Measurements from ENCODE around the gene UGT3A1. TPM values are rescaled to one million over a fixed set of nuclear protein-coding genes. Genes with fewer than 3 reads are reported as not detected.
"Not testable (repeated sequence)": the region's sequence is repeated elsewhere in the genome, so short reads cannot be mapped to it uniquely, and the experiment has no call there.

The UGT3A1 gene
- not detected for total RNA-seq

GRCh38 chr5:35990941-35991611, at the start of gene UGT3A1:
TSS of gene UGT3A1 (minus strand) at chr5:35991390. CDS start at chr5:35991240, 150 bp downstream.
- DNase-seq (ENCODE audit: low spot score in 2 of 2) = no peak
- WGBS, 2 donors = 5 to 14% methylated on average over 25 of the region's 25 CpGs

GRCh38 chr5:36035696-36036095, 44.5 kb upstream of the UGT3A1 start:
- no peak overlapping the region for H3K4me3 ChIP-seq
- no peaks in the 10 kb centered on the region for H3K4me1 ChIP-seq
- H3K27ac ChIP-seq = no peak overlapping the region
- DNase-seq (ENCODE audit: low spot score in 2 of 2) = no peak
- 93% methylated on average over 13 of the region's 13 CpGs for WGBS, 2 donors
- no peak for TF ChIP-seq EP300 (IDR thresholded peaks at IDR 0.05)
- no peak for TF ChIP-seq CTCF (IDR thresholded peaks at IDR 0.05)
- TF ChIP-seq POLR2A (IDR thresholded peaks at IDR 0.05) = no peak
- H3K9me3 ChIP-seq = no peaks in the 10 kb centered on the region
- H3K27me3 ChIP-seq = no peaks in the 10 kb centered on the region
- no peaks in the 10 kb centered on the region for H3K36me3 ChIP-seq

More at GRCh38 chr5:35990941-35991611, at the start of gene UGT3A1:
- Histone ChIP-seq H3K4me3 (no peak within 1 kb of the TSS), H3K27ac (no peak within 1 kb of the TSS), H3K4me1 (no peaks in the 10 kb centered on the region), H3K9me3 (peaks cover 0 to 6% (median 0%) of the 10 kb centered on the region in 4 donors), H3K36me3 (no peaks in the 10 kb centered on the region), H3K27me3 (peaks cover 0 to 3% of the 10 kb centered on the region in 2 donors)
- TF ChIP-seq CTCF (IDR thresholded peaks at IDR 0.05) (no peak), POLR2A (IDR thresholded peaks at IDR 0.05) (no peak), EP300 (IDR thresholded peaks at IDR 0.05) (no peak)

- not testable (repeated sequence) for H3K36me3 ChIP-seq; H3K27me3 ChIP-seq; H3K9me3 ChIP-seq; DNase-seq (ENCODE audit: low spot score in 2 of 2); H3K4me3 ChIP-seq; H3K27ac ChIP-seq; H3K4me1 ChIP-seq
- 45 to 49% methylated on average over 3 of the region's 3 CpGs for WGBS, 2 donors
Measured at GRCh38 chr5:36034536-36035134, 43.4 kb upstream of the UGT3A1 start.

GRCh38 chr5:36033486-36033885, 42.3 kb upstream of the UGT3A1 start:
- 42 to 55% methylated on average over 1 of the region's 1 CpG for WGBS, 2 donors

GRCh38 chr5:36033047-36033446, 41.9 kb upstream of the UGT3A1 start:
- peaks cover 0 to 5% (median 0%) of the 10 kb centered on the region in 4 donors for H3K9me3 ChIP-seq
- no peak overlapping the region for H3K27ac ChIP-seq
- H3K36me3 ChIP-seq = no peaks in the 10 kb centered on the region
- H3K4me3 ChIP-seq = no peak overlapping the region
- H3K4me1 ChIP-seq = no peaks in the 10 kb centered on the region
- no peaks in the 10 kb centered on the region for H3K27me3 ChIP-seq
- TF ChIP-seq POLR2A (IDR thresholded peaks at IDR 0.05) (no peak), EP300 (IDR thresholded peaks at IDR 0.05) (no peak)
- DNase-seq (ENCODE audit: low spot score in 2 of 2) = no peak

More at GRCh38 chr5:36033486-36033885, 42.3 kb upstream of the UGT3A1 start:
- no peak for DNase-seq (ENCODE audit: low spot score in 2 of 2)
- no peaks in the 10 kb centered on the region for H3K27me3 ChIP-seq
- H3K4me1 ChIP-seq = no peaks in the 10 kb centered on the region
- H3K36me3 ChIP-seq = no peaks in the 10 kb centered on the region
- TF ChIP-seq CTCF (IDR thresholded peaks at IDR 0.05) = no peak
- no peak for TF ChIP-seq EP300 (IDR thresholded peaks at IDR 0.05)
- H3K9me3 ChIP-seq = peaks cover 0 to 1% (median 0%) of the 10 kb centered on the region in 4 donors
- no peak overlapping the region for H3K27ac ChIP-seq
- H3K4me3 ChIP-seq = no peak overlapping the region

- Histone ChIP-seq H3K36me3 (no peaks in the 10 kb centered on the region), H3K4me3 (no peak overlapping the region), H3K27me3 (no peaks in the 10 kb centered on the region), H3K27ac (no peak overlapping the region), H3K9me3 (peaks cover 0 to 5% (median 0%) of the 10 kb centered on the region in 4 donors), H3K4me1 (no peaks in the 10 kb centered on the region)
- no peak for DNase-seq (ENCODE audit: low spot score in 2 of 2)
- 78 to 80% methylated on average over 6 of the region's 6 CpGs for WGBS, 2 donors
- TF ChIP-seq CTCF (IDR thresholded peaks at IDR 0.05) (no peak), EP300 (IDR thresholded peaks at IDR 0.05) (no peak)
Measured at GRCh38 chr5:36031223-36031622, 40.0 kb upstream of the UGT3A1 start.
